Right renal pelvis (tissue), 4 donors: ENCODE results near the gene DYNLT5. TPM values are rescaled to one million over a fixed set of nuclear protein-coding genes. Genes with fewer than 3 reads are reported as not detected.

Experiments used
- DNase-seq, 4 donors: peaks; one replicate each; pipeline ENCODE4 v3.0.0-alpha.2; 2013; ENCODE audit warnings: low read depth in 4 of 4, low spot score in 3 of 4, missing footprints in 1 of 4
- polyA plus RNA-seq, 4 donors: library from polyadenylated mRNA; unstranded; fragments of 120-200 nt; gene quantifications; one replicate each; pipeline ENCODE4 v1.2.1, GENCODE V29; 2013; ENCODE audit not compliant: insufficient read length in 4 of 4

The DYNLT5 gene
- polyA plus RNA-seq, 4 donors = 1.4 to 3.6 (median 2.0) TPM

DNA sequence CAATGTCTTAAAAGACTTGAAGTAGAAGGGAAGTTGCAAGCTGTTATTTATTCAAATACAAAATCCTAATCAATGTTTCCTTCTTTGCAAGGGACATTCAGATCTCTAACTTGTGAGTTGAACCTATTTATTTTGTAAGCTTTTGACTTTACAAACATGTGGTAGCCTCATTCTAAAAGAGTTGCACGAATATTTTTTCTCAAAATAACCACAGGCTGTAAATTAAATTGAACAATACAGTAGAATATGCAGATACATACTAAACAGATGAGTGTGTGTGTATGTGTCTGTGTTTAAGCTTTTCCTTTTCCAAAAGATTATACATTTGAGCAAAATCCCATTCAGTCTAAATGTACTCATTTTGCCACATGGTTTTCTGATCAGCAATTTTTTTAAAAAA, 4.8 kb upstream of the DYNLT5 start:
- DNase-seq = no peak

DNA sequence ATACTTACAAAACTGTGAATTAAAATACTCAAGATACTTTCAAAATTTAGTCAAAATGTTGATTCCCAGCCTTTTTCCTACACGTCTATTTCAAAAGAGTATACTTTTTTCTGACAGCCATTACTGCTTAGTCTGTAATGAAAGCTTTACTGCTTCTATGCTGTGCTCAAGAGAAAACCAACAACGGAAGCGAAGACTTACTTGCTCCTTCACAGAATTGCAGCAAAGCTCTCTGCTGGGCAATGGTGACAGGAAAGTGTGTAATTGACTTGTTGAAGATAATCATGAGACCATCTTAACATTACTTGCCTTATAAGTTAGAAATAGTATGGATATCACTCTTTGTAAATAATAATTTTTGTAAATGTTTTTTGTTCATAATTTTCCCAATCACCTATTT, 1.7 kb upstream of the DYNLT5 start:
- DNase-seq = no peak

- DNase-seq = no peak
Observed at GRCh38 chr1:66751160-66751559, 1.1 kb upstream of the DYNLT5 start.

DNA sequence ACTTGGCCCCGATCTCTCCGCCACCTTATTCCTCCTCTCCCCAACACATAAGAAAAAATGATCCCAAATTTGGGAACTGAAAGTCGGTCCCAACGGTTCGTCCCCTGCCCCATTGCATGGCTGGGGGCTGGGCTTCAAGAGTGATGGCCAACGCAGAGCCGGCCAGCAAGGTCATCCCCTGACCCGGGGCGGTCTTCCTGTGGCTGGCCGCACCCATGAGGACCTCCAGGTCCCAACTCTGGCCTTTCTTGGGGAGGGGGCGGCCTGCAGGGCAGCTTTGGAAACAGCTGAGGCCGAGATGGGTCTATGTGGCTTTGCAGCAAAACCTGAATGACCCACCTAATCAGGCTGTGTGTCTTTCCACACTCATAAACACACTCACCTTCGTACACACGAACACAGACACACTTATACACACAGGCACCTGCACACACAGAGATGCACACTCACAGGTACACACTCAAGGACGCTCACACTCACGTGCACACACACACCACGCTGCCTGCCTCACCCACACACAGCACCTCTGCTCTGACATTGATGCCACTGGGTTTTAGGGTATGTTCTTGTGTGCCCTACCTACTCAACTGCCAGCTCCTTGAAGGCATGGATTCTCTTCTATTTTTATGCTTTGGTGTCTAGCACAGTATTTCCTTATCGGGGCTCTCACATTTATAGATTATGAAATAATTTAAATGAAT, 562 bp downstream of the DYNLT5 start:
- DNase-seq = no peak

GRCh38 chr1:66757722-66758240, 5.5 kb downstream of the DYNLT5 start:
- no peak for DNase-seq

- DNase-seq = no peak
Observed at GRCh38 chr1:66758241-66758755, 6.0 kb downstream of the DYNLT5 start.

- no peak for DNase-seq
Observed at GRCh38 chr1:66760506-66760905, 8.2 kb downstream of the DYNLT5 start.

- no peak for DNase-seq
Observed at GRCh38 chr1:66761221-66761620, 9.0 kb downstream of the DYNLT5 start.

- peak in 2 of 4 donors; percentile 32 to 40 for DNase-seq
Observed at GRCh38 chr1:66764994-66765578, 12.8 kb downstream of the DYNLT5 start.

DNA sequence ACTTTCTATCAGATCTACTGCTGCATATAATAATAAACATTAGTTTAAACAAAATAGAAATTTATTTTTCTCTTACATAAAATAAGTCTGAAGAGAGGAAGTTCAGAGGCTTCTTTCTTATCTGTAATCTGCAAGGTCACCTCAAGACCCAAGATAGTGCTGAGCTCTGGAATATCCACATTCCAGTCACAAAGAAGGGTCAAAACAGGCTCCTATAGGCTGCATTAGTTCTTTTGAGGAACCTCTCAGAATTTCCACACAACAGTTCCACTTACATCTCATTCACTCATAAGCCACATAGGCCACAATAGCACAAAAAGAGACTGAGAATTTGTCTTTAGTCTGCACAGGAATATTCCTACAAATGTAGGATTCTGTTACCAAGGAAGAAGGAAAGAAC, 15.4 kb downstream of the DYNLT5 start:
- no peak for DNase-seq

DNA sequence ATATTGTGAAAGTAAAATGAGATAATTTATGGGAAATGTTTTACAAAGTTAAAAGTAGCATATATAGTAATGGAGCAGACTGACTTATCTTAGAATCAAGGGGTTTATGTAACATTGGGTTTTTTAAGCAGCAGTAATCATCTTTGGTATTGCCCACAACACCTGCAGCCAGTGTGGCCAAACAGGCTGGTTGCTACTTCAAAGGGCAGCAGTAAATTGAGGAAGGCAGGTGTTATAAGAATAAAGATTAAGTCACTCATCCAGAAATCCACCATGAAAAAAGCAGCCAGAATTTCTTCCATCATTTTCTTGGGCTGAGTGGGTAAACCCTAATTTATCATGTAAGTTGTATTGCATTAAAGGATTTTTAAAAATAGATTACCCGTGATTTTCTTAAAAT, 16.7 kb downstream of the DYNLT5 start:
- no peak for DNase-seq

DNA sequence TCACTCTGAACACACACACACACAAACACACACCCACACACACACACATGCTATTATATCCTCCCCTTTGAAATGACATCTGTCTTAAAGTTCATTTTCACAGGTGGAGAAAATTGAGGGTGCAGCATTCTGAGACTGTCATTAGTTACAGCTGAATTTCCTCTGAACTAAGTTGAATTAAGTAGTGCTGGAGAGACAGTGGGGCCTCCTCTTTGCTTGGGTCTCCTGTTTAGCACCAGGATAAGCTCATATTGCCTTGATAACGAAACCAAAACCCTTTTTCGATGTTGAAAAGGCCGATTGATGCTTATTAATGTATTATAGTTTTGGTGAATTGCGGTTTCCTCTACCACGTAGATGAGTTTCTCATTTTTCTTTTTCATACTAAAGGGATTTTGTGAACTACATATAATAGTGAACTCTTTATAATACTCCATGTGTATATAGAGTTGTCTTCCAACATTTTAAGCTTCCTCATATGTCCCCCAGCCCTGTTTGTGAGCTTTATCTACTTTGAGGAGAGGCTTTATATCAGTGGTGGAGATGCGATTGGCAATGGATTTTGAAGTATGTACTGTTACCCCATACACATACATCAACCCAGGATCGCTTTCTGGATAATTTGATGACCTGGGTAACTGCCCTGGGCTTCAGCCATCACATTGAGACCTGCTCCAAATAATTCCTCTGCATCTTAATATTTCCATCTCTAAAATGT, 17.4 kb downstream of the DYNLT5 start:
- DNase-seq = no peak

GRCh38 chr1:66770240-66770639, 18.0 kb downstream of the DYNLT5 start:
- no peak for DNase-seq

DNA sequence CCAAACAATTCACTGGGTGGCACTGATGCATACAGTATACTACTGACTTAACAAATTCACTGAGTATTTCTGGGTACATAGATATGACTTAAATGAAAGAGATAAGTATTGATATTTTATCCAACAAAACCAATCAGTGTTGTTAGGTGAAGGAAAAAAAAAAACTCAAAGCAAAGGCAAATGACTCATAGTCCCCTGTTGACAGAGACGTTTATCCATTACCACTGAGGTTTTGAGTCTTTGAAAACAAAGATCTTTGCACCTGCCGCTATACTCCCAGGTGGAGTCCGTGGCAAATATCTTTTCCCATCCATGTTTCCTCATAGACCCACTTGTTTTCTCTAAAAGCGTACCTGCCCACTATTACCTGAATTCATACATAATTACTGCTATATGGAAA, 18.4 kb downstream of the DYNLT5 start:
- no peak for DNase-seq

GRCh38 chr1:66773227-66773626, 21.0 kb downstream of the DYNLT5 start:
- no peak for DNase-seq

DNA sequence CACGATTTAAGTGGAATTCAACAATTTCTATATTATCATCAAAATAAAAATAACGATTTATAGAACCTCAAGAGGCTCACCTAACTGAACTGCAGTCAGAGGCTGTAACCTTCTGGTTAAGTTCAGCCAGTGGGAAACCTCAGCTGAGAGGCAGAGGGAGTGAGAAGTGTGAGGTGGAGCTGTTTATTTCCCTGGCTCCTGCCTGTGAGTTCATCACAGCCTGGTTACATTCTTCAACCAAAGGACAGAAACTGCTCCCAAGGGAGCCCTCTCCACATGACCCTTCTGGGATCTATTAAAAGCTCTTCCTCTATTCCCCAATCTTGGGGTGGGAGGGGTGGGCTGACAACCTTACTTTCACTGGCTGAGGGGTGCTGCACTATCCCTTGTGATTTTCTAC, 22.2 kb downstream of the DYNLT5 start:
- no peak for DNase-seq

GRCh38 chr1:66775646-66776045, 23.4 kb downstream of the DYNLT5 start:
- no peak for DNase-seq

DNA sequence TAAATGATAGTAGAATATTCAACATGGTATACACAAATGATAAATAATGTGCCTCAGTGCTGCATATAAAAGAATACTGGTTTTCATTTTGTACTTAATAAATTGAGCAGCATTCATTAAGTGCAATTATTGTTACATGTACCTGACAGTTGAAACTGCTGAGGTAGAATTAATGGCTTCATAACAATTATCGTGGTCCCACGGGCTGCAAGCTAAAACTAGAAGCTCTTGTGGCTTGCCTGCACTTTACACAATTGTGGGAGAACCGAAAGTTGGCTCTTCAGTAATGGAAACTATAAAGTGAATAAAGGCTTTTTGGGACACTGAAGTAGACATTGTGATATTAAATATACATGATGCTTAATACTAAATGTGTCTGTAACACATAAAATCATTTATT, 25.6 kb downstream of the DYNLT5 start:
- no peak for DNase-seq

- peak in 1 of 4 donors; percentile 5 for DNase-seq
Observed at GRCh38 chr1:66778266-66778665, 26.0 kb downstream of the DYNLT5 start.

DNA sequence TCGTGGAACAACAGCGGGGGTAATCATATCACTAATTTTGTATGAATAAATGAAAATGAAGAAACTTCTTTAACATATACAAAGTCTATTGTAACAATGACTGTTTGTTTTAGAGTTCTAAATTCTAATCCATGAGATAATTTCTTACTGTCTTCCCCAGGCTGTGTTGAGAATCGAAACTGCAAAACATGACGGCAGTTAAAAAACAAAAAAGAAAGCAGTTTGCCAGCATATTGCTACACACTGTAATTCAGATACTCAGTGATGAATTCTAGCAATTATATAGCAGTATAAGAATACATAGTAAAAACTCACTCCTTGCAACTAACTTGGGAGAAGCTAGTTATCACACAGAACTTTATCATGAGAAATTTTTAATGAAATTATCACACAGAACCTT, 26.7 kb downstream of the DYNLT5 start:
- no peak for DNase-seq

DNA sequence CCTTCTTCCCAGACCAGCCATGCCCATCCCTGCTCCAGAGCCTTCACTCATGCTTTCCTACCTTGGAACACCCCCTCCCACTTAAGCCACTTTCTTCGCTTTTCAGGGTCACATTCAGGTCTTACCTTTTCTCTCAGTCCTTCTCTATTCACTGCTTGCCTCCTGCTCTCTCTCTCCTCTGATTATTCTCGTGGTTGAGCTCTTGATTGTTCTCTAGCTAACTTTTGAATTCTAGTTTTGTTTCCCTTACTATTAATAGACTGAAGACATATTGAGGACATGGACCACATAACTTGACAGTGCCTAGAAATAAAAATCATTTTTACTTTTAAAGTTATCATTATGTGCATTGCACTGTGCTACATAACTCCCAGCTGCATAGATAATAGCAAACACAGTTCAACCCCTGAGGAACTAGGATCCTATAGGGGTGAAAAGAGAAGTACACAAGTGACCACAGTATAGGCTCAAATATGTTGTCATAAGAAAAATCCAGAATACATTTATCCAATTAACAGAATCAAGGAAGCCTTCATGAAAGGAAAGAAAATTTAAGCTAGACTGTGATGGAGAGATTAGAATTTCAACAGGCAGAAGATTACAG, 27.3 kb downstream of the DYNLT5 start:
- DNase-seq = no peak
